ENCODE data around the gene TMEM132D. TPM values are rescaled to one million over a fixed set of nuclear protein-coding genes. Genes with fewer than 3 reads are reported as not detected.
"Not testable (repeated sequence)": the region's sequence is repeated elsewhere in the genome, so short reads cannot be mapped to it uniquely, and the experiment has no call there.

TMEM132D gene
- total and polyA plus RNA-seq, 8 donors, result 0.19 to 2.8 (median 0.46) TPM

- DNase-seq (no peak), ATAC-seq (no peak), FAIRE-seq (no peak)
- intact Hi-C loops (cut with DNase I), result no loop called here
- 63 to 73% methylated on average over 3 of the region's 3 CpGs for WGBS, 2 donors
- H3K4me1 ChIP-seq, result no peaks in the 10 kb centered on the region
- no peak for TF ChIP-seq CTCF (IDR thresholded peaks at IDR 0.05)
- no peaks in the 10 kb centered on the region for H3K9me3 ChIP-seq
- H3K27me3 ChIP-seq, result no peaks in the 10 kb centered on the region
- H3K27ac ChIP-seq, result no peak overlapping the region
- H3K4me3 ChIP-seq, result no peak overlapping the region
- H3K36me3 ChIP-seq, result no peaks in the 10 kb centered on the region
These were observed 706.9 kb downstream of the TMEM132D start for GRCh38 chr12:129196927-129197326.

- H3K9me3 ChIP-seq, result no peaks in the 10 kb centered on the region
- H3K4me1 ChIP-seq, result no peaks in the 10 kb centered on the region
- intact Hi-C loops (cut with DNase I), result no loop called here
- ATAC-seq, result no peak
- no peak overlapping the region for H3K27ac ChIP-seq
- DNase-seq, result no peak
- no peaks in the 10 kb centered on the region for H3K36me3 ChIP-seq
- TF ChIP-seq CTCF (IDR thresholded peaks at IDR 0.05), result no peak
- no peak overlapping the region for H3K4me3 ChIP-seq
- no peaks in the 10 kb centered on the region for H3K27me3 ChIP-seq
- FAIRE-seq, result no peak
- 71 to 88% methylated on average over 2 of the region's 2 CpGs for WGBS, 2 donors
These were observed 708.7 kb downstream of the TMEM132D start for GRCh38 chr12:129195081-129195480.

- H3K36me3 ChIP-seq, result no peaks in the 10 kb centered on the region
- DNase-seq (peak in 1 of 6 donors; percentile 24), FAIRE-seq (no peak), ATAC-seq (no peak)
- no peaks in the 10 kb centered on the region for H3K4me1 ChIP-seq
- 47 to 58% methylated on average over 4 of the region's 4 CpGs for WGBS, 2 donors
- no peaks in the 10 kb centered on the region for H3K27me3 ChIP-seq
- H3K9me3 ChIP-seq, result no peaks in the 10 kb centered on the region
- intact Hi-C loops (cut with DNase I), result no loop called here
- peak in 3 of 4 donors; percentile 24 to 44 (median 43) for TF ChIP-seq CTCF (IDR thresholded peaks at IDR 0.05)
- H3K27ac ChIP-seq, result no peak overlapping the region
- H3K4me3 ChIP-seq, result no peak overlapping the region
These were observed 710.5 kb downstream of the TMEM132D start for GRCh38 chr12:129193263-129193871.

GRCh38 chr12:129190827-129191226 lies 713.0 kb downstream of the TMEM132D start:
- intact Hi-C loops (cut with DNase I), result no loop called here
- no peaks in the 10 kb centered on the region for H3K9me3 ChIP-seq
- no peaks in the 10 kb centered on the region for H3K27me3 ChIP-seq
- 51 to 69% methylated on average over 7 of the region's 7 CpGs for WGBS, 2 donors
- no peak for TF ChIP-seq CTCF (IDR thresholded peaks at IDR 0.05)
- no peaks in the 10 kb centered on the region for H3K36me3 ChIP-seq
- no peaks in the 10 kb centered on the region for H3K4me1 ChIP-seq
- no peak overlapping the region for H3K27ac ChIP-seq
- no peak overlapping the region for H3K4me3 ChIP-seq
- FAIRE-seq, result no peak
- no peak for ATAC-seq
- DNase-seq, result no peak

- intact Hi-C loops (cut with DNase I); H3K4me1 ChIP-seq; H3K4me3 ChIP-seq; FAIRE-seq; ATAC-seq; H3K27me3 ChIP-seq; H3K27ac ChIP-seq; DNase-seq; H3K36me3 ChIP-seq; H3K9me3 ChIP-seq: not testable (repeated sequence)
- WGBS, 2 donors, result 68 to 70% methylated on average over 4 of the region's 4 CpGs
These were observed 713.9 kb downstream of the TMEM132D start for GRCh38 chr12:129189879-129190278.
